ENCODE measurements around the gene CD1E.
"Not testable (repeated sequence)": the region's sequence is repeated elsewhere in the genome, so short reads cannot be mapped to it uniquely, and the experiment has no call there.

The CD1E gene

GRCh38 chr1:158353303-158354075 lies at the start of gene CD1E:
Gene CD1E, plus strand, starts transcription at chr1:158353894. Its CDS starts 95 bp downstream, at chr1:158353989.
- DNase-seq = no peak

- DNase-seq = no peak
Measured at GRCh38 chr1:158310623-158311022, 43.1 kb upstream of the CD1E start.

GRCh38 chr1:158311066-158311465 lies 42.6 kb upstream of the CD1E start:
- DNase-seq = no peak

- DNase-seq = no peak
Measured at GRCh38 chr1:158323866-158324265, 29.8 kb upstream of the CD1E start.

- DNase-seq = no peak
Measured at GRCh38 chr1:158324395-158324794, 29.3 kb upstream of the CD1E start.

GRCh38 chr1:158327481-158327880 lies 26.2 kb upstream of the CD1E start:
- DNase-seq = no peak

GRCh38 chr1:158328426-158328825 lies 25.3 kb upstream of the CD1E start:
- no peak for DNase-seq

- DNase-seq = no peak
Measured at GRCh38 chr1:158329300-158329699, 24.4 kb upstream of the CD1E start.

GRCh38 chr1:158329733-158330132 lies 24.0 kb upstream of the CD1E start:
- DNase-seq = no peak

- DNase-seq = no peak
Measured at GRCh38 chr1:158330391-158331105, 23.1 kb upstream of the CD1E start.

- no peak for DNase-seq
Measured at GRCh38 chr1:158331106-158331425, 22.6 kb upstream of the CD1E start.

GRCh38 chr1:158331481-158332150 lies 22.1 kb upstream of the CD1E start, which contains the start of gene CD1B:
Gene CD1B, minus strand, starts transcription at chr1:158331531. Its CDS starts 108 bp downstream, at chr1:158331423.
- no peak for DNase-seq

- no peak for DNase-seq
Measured at GRCh38 chr1:158333405-158334155, 20.1 kb upstream of the CD1E start.

- DNase-seq = no peak
Measured at GRCh38 chr1:158334526-158335212, 19.0 kb upstream of the CD1E start.

- no peak for DNase-seq
Measured at GRCh38 chr1:158335213-158335532, 18.5 kb upstream of the CD1E start.

GRCh38 chr1:158336413-158336812 lies 17.3 kb upstream of the CD1E start:
- not testable (repeated sequence) for DNase-seq

GRCh38 chr1:158348946-158349345 lies 4.7 kb upstream of the CD1E start:
- DNase-seq = not testable (repeated sequence)

- DNase-seq = no peak
Measured at GRCh38 chr1:158354255-158354654, 561 bp downstream of the CD1E start.

- no peak for DNase-seq
Measured at GRCh38 chr1:158355773-158356285, 2.1 kb downstream of the CD1E start.

GRCh38 chr1:158356616-158357015 lies 2.9 kb downstream of the CD1E start:
- no peak for DNase-seq

GRCh38 chr1:158357441-158357840 lies 3.7 kb downstream of the CD1E start:
- DNase-seq = no peak
